Mucosa of stomach (tissue), 1 donor: Measurements from ENCODE around the gene ERN1.

Experiments
- H3K27me3 ChIP-seq: one replicate; pipeline ENCODE4 v1.7.0; 2013; ENCODE audit warnings: mild to moderate bottlenecking, low read length; ENCODE audit not compliant: control insufficient read depth, insufficient read depth
- H3K36me3 ChIP-seq: one replicate; pipeline ENCODE4 v1.7.0; 2013; ENCODE audit warnings: low read length; ENCODE audit not compliant: control insufficient read depth, insufficient read depth
- H3K4me1 ChIP-seq: one replicate; pipeline ENCODE4 v1.7.0; 2013; ENCODE audit warnings: mild to moderate bottlenecking, low read length; ENCODE audit not compliant: control insufficient read depth, insufficient read depth
- H3K4me3 ChIP-seq: one replicate; pipeline ENCODE4 v1.7.0; 2013; ENCODE audit warnings: low read length
- H3K9ac ChIP-seq: one replicate; pipeline ENCODE4 v1.7.0; 2013; ENCODE audit warnings: mild to moderate bottlenecking, low read length, moderate library complexity
- H3K9me3 ChIP-seq: one replicate; pipeline ENCODE4 v1.7.0; 2013; ENCODE audit warnings: mild to moderate bottlenecking, low read length, moderate library complexity; ENCODE audit not compliant: control insufficient read depth
- donor health status: Pancreatic carcinoma.

Gene ERN1

DNA sequence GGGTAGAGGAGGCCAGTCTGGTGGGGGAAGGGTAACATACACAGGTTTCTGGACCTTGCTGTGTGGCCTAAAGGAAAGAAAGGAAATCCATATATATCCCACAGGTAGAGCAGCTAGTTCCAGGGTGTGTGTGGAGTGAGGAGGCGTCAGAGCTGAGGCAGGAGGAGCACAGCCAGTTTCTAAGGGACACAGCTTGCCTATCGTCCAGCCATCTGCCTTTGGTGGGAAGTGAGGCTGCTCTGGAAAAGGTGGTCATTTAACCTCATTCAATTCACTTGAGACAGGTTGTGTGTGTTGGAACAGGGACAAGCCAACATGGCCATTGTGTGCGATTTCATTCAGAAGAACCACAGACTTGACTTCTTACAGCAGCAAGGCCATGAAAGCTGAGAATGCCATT, 36.9 kb upstream of the ERN1 start:
- Histone ChIP-seq H3K36me3 (no peaks in the 10 kb centered on the region), H3K9me3 (no peaks in the 10 kb centered on the region)

DNA sequence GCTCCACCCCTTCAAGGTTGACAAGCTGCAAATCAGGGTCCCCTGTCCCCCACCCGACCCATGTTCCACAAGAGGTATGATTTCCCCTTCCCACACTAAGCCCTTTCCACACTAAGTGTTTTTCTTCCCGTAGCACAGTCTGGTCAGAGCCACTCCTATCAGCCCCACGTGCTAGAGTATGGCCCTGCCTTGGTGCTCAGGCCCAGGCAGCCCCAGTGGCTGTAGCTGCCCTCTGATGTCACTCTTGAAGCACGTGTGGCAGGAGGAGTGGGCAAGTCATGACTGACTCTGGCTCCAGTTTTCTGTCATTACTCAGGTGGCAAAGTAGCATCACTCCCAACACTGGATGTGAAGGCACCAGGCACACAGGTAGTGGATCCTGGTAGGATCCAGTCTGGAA, 35.4 kb upstream of the ERN1 start:
- Histone ChIP-seq H3K4me3 (no peak overlapping the region), H3K36me3 (no peaks in the 10 kb centered on the region), H3K4me1 (peaks cover 23% of the 10 kb centered on the region), H3K9ac (no peak overlapping the region), H3K27me3 (no peaks in the 10 kb centered on the region), H3K9me3 (no peaks in the 10 kb centered on the region)

More for the DNA sequence above, 36.9 kb upstream of the ERN1 start:
- H3K27me3 ChIP-seq: no peaks in the 10 kb centered on the region
- no peak overlapping the region for H3K9ac ChIP-seq
- H3K4me1 ChIP-seq: peaks cover 20% of the 10 kb centered on the region
- no peak overlapping the region for H3K4me3 ChIP-seq

DNA sequence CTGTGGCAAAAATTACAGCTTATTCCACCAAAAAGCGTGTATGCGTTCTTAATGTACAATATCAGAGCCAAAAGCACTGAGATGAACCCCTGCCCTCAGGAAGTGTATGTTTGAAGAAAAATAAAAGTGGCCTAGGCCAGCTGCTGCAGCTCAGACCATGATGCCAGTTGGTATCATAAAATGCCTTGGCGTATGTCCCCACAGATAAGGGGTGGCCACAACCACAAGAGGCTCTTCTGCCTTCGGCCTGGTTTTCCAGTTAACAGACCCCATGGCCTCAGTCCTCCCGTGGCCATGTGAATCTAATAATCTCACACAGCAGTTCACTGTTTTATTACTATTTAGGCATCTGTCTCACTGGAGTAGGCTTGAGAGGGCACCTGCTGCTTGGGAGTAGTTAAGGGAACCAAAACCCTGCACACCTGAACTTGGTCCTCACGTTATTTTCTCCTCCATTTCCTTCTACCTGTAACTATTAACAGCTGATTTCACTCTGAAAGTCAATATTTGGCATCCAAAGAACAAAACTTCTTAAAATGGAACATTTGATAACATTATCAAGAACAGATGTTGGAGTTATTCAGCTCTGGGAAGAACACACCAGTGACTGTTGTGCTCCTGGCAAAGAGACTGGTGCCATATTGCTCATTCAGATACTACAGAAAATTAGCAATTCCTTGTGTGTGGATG, 34.8 kb upstream of the ERN1 start:
- Histone ChIP-seq H3K27me3 (no peaks in the 10 kb centered on the region), H3K9me3 (no peaks in the 10 kb centered on the region), H3K9ac (no peak overlapping the region), H3K36me3 (no peaks in the 10 kb centered on the region), H3K4me3 (no peak overlapping the region), H3K4me1 (peaks cover 23% of the 10 kb centered on the region)

DNA sequence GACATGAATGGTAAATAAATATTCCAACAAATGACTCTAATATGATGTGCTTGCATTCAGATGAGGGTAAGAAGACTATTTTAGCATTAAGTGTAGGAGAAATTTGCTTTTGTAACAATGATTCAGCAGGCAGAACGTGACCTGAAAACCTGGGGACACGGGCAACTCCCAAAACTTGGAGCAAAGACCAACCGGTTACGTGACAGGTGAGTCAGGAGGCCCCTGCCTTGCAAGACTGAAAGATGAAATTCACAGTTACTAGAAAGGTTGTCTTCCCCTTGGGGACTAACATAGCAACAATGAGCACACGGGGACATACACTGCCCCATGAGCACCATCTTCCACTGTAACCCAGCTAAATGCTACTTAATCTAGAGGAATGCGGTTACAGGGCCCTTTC, 33.5 kb upstream of the ERN1 start:
- peaks cover 23% of the 10 kb centered on the region for H3K4me1 ChIP-seq
- H3K36me3 ChIP-seq: no peaks in the 10 kb centered on the region
- no peaks in the 10 kb centered on the region for H3K27me3 ChIP-seq
- no peak overlapping the region for H3K4me3 ChIP-seq
- H3K9ac ChIP-seq: no peak overlapping the region
- no peaks in the 10 kb centered on the region for H3K9me3 ChIP-seq

DNA sequence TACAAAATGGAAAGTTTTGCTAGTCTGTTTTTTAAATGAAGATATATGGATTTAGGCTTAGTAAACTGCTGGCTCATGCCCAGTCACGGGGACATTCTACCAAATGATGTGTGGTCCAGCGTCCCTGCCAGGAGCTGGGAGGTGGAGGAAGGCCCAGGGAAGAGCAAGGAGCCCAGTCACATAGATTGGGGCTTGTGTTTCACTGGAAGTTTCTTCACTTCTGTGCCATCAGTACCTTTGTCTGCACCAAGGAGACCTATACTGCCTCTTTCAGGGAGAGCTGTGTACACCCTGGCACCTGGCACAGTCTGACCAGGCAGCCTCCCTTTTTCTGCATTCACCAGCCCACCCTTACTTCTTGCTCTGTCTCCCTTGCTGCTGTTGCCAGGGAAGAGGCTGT, 32.6 kb upstream of the ERN1 start:
- Histone ChIP-seq H3K36me3 (no peaks in the 10 kb centered on the region), H3K9ac (no peak overlapping the region), H3K4me1 (peaks cover 23% of the 10 kb centered on the region)

DNA sequence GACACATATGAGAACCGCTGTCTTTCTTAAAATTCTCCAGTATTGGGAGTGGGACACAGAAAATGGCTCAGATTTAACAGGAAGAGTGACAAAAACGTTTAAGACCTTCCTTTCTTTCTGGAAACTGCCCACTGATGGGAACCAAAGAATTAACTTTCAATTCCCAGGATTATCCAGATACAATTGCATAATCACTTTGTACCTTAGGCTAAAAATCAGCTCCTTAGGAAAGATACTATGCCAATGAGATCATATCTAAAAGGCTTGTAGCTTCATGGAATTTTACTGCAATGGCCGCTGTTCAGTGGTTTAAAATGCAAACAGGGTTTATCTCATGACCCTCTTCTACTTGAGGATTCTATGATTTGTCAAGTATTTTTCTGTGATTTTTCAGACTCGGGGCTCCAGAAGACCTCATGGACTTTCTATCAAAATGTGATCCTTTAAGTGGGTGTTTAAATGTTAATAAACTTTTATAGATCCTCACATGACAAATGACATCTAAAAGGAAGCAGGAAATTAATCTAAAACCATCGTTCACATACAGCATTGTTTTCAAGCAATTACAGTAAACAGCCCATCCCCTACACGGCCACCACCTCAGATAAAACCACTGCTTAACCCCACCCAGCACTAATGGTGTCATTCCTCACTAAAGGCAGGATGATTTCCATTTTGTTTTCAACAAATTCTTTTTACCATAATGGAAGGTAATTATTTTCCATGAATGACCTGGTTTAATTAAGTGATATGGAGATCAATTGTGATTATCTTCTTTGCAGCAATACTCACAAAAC, 31.6 kb upstream of the ERN1 start:
- no peak overlapping the region for H3K4me3 ChIP-seq
- peaks cover 27% of the 10 kb centered on the region for H3K4me1 ChIP-seq
- no peaks in the 10 kb centered on the region for H3K36me3 ChIP-seq
- no peaks in the 10 kb centered on the region for H3K9me3 ChIP-seq
- H3K9ac ChIP-seq: no peak overlapping the region
- no peaks in the 10 kb centered on the region for H3K27me3 ChIP-seq

More for the DNA sequence above, 32.6 kb upstream of the ERN1 start:
- no peak overlapping the region for H3K4me3 ChIP-seq
- H3K27me3 ChIP-seq: no peaks in the 10 kb centered on the region
- no peaks in the 10 kb centered on the region for H3K9me3 ChIP-seq

DNA sequence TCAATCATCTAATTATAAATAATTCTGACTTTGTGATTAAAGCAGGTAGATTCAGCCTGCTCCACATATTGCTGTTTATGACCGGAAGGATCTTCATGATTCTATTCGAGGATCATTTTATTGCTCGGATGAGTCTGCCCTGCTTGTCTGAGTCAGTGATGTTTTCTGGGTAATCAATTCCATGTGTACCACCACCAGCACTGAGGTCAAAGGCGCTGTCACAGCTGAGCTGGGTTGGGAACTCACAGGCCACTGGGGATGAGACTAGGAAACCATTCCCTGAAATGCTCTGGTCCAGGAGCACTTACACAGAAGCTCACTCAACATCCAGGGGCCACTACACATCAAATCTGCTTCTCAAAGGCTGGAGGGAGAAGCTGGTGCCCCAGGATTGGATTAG, 30.4 kb upstream of the ERN1 start:
- no peak overlapping the region for H3K9ac ChIP-seq
- no peaks in the 10 kb centered on the region for H3K36me3 ChIP-seq
- H3K9me3 ChIP-seq: no peaks in the 10 kb centered on the region
- no peaks in the 10 kb centered on the region for H3K27me3 ChIP-seq
- no peak overlapping the region for H3K4me3 ChIP-seq
- H3K4me1 ChIP-seq: peaks cover 32% of the 10 kb centered on the region

DNA sequence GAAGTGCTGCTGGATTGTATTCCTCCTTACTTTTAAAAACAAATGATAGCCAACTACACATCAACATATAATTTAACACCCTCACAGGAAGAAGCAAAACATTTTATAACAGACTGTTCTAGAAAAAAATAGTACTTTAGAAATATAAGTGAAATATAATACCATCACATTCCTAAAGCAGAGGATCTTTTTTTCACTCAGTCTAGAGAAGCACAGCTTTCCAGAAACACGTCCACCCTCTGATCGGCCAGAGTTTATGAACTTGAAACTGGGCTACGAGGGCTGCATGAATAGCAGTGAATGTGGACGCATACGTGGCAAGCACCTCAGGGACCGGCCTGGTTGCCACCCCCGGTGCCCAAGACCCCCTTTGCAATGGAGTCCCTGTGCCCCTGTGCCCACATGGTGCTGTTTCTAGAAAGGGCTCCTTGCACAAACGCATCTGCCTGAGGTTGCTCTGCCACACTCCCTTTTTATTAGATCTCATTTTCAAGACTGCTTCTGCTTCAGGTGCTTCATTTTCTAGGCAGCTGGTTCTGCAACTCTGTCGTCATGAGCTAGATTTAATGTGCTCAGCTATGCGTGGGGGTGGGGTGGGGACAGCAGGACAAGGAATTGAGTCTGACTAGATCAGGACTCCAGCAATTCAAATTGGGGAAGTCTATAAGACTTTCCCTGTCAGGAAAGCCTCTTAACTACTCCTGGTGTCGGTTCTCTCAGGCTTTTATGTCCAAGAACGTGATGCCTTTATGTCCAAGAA, 29.1 kb upstream of the ERN1 start:
- no peak overlapping the region for H3K9ac ChIP-seq
- H3K36me3 ChIP-seq: no peaks in the 10 kb centered on the region
- peaks cover 21% of the 10 kb centered on the region for H3K4me1 ChIP-seq
- H3K27me3 ChIP-seq: no peaks in the 10 kb centered on the region
- no peaks in the 10 kb centered on the region for H3K9me3 ChIP-seq
- no peak overlapping the region for H3K4me3 ChIP-seq

DNA sequence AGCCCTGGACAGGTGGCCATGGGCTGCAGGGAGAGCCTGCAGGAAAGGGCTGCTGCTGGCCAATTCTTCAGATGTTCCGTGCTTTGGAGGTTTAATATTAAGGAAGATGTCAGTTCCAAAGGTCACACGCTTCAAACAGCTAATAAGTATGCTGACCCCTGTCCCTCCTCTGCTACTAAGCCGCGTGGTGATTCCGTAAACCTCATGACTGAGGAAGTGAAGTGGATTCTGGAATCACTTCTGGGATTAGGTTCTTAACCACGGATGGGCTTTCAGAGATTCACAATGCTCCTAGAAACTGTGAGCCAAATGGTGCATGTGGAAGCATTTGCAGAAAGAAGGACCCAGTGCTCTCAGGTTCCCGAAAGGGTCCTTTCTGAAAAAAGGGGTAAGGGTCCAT, 28.5 kb upstream of the ERN1 start:
- no peaks in the 10 kb centered on the region for H3K27me3 ChIP-seq
- H3K4me1 ChIP-seq: peaks cover 18% of the 10 kb centered on the region
- H3K36me3 ChIP-seq: no peaks in the 10 kb centered on the region
- no peaks in the 10 kb centered on the region for H3K9me3 ChIP-seq
- H3K4me3 ChIP-seq: no peak overlapping the region
- no peak overlapping the region for H3K9ac ChIP-seq

DNA sequence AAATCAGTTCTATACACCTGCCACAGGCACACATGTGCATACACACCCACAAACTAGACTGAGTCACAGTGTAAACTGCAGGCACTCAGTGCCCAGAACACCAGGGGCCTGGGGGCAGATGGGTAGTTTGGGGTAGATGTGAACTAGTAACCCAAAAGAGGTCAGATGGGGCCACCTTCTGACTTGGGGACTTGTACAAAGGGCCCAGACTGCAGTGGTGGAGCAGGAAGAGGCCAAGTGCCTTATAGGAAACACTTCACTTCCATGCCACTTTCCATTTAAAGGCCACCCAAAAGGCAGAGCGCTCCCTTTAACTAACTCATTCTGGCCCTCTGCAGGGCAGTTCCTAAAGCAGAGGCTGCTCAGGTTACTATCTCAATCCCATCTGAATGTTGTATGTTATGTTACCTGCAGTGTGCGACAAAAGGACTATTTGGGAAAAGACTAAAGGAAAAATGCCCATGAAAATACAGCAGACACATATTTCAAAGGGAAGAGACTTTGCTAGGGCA, 27.8 kb upstream of the ERN1 start:
- H3K4me1 ChIP-seq: peaks cover 17% of the 10 kb centered on the region
- no peaks in the 10 kb centered on the region for H3K36me3 ChIP-seq
- H3K9ac ChIP-seq: no peak overlapping the region
- no peaks in the 10 kb centered on the region for H3K9me3 ChIP-seq
- no peak overlapping the region for H3K4me3 ChIP-seq
- H3K27me3 ChIP-seq: no peaks in the 10 kb centered on the region

DNA sequence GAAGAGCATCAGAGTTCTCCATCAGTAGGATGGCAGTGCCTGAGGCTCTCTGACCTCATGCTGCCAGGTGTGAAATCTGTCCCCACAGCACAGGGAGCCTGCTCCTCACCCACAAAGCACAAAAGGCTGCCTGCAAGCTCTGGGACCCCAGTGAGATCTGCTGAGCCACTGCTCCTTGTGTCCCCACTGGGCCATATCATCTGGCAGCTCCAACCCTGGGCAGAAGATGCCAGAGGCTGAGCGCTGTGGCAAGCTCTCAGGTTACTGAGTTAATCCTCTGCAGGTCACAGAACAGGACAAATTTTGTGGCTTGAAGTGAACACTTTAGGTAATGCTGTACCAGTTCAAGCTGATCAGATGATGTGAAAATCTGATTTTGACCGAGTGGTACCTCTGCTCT, 26.7 kb upstream of the ERN1 start:
- no peaks in the 10 kb centered on the region for H3K27me3 ChIP-seq
- H3K4me1 ChIP-seq: peaks cover 14% of the 10 kb centered on the region
- no peak overlapping the region for H3K4me3 ChIP-seq
- H3K9ac ChIP-seq: no peak overlapping the region
- H3K9me3 ChIP-seq: no peaks in the 10 kb centered on the region
- H3K36me3 ChIP-seq: no peaks in the 10 kb centered on the region
